ENCODE data around the gene KIAA1958. TPM values are rescaled to one million over a fixed set of nuclear protein-coding genes. Genes with fewer than 3 reads are reported as not detected.
"Not testable (repeated sequence)": the region's sequence is repeated elsewhere in the genome, so short reads cannot be mapped to it uniquely, and the experiment has no call there.

KIAA1958 gene
- total RNA-seq, 1 donor from 2014 or later: 14.2 TPM

- DNase-seq: no peak
- H3K36me3 ChIP-seq: no peaks in the 10 kb centered on the region
- no peak overlapping the region for H3K27ac ChIP-seq
- ATAC-seq: no peak
- H3K4me3 ChIP-seq: no peak overlapping the region
- no peaks in the 10 kb centered on the region for H3K27me3 ChIP-seq
- no peak for TF ChIP-seq CTCF (IDR thresholded peaks at IDR 0.05)
- H3K9me3 ChIP-seq: no peaks in the 10 kb centered on the region
- H3K4me1 ChIP-seq: no peaks in the 10 kb centered on the region
- intact Hi-C loops (cut with DNase I): no loop called here
These were observed 19.0 kb downstream of the KIAA1958 start for GRCh38 chr9:112505607-112506006.

GRCh38 chr9:112506571-112506970, 19.9 kb downstream of the KIAA1958 start:
- DNase-seq: no peak
- no peak overlapping the region for H3K27ac ChIP-seq
- TF ChIP-seq CTCF (IDR thresholded peaks at IDR 0.05): no peak
- ATAC-seq: no peak
- intact Hi-C loops (cut with DNase I): no loop called here
- H3K9me3 ChIP-seq: no peaks in the 10 kb centered on the region
- H3K36me3 ChIP-seq: no peaks in the 10 kb centered on the region
- H3K4me3 ChIP-seq: no peak overlapping the region
- H3K4me1 ChIP-seq: no peaks in the 10 kb centered on the region
- H3K27me3 ChIP-seq: no peaks in the 10 kb centered on the region

- no peak for ATAC-seq
- intact Hi-C loops (cut with DNase I): no loop called here
- Histone ChIP-seq H3K4me3 (no peak overlapping the region), H3K27ac (no peak overlapping the region), H3K9me3 (no peaks in the 10 kb centered on the region), H3K36me3 (no peaks in the 10 kb centered on the region), H3K4me1 (no peaks in the 10 kb centered on the region), H3K27me3 (no peaks in the 10 kb centered on the region)
- DNase-seq: no peak
- TF ChIP-seq CTCF (IDR thresholded peaks at IDR 0.05): no peak
These were observed 20.5 kb downstream of the KIAA1958 start for GRCh38 chr9:112507001-112507680.

GRCh38 chr9:112508377-112508776, 21.8 kb downstream of the KIAA1958 start:
- H3K4me1 ChIP-seq: no peaks in the 10 kb centered on the region
- H3K27me3 ChIP-seq: no peaks in the 10 kb centered on the region
- DNase-seq (no peak), ATAC-seq (no peak)
- H3K4me3 ChIP-seq: no peak overlapping the region
- H3K36me3 ChIP-seq: no peaks in the 10 kb centered on the region
- H3K9me3 ChIP-seq: no peaks in the 10 kb centered on the region
- no peak overlapping the region for H3K27ac ChIP-seq
- intact Hi-C loops (cut with DNase I): no loop called here
- no peak for TF ChIP-seq CTCF (IDR thresholded peaks at IDR 0.05)

- H3K4me3 ChIP-seq; DNase-seq; H3K9me3 ChIP-seq; intact Hi-C loops (cut with DNase I); H3K27ac ChIP-seq; H3K36me3 ChIP-seq; ATAC-seq; H3K4me1 ChIP-seq; H3K27me3 ChIP-seq: not testable (repeated sequence)
These were observed 25.8 kb downstream of the KIAA1958 start for GRCh38 chr9:112512377-112512776.

GRCh38 chr9:112516769-112517168, 30.1 kb downstream of the KIAA1958 start:
- Histone ChIP-seq H3K9me3 (no peaks in the 10 kb centered on the region), H3K27me3 (no peaks in the 10 kb centered on the region), H3K27ac (no peak overlapping the region), H3K36me3 (no peaks in the 10 kb centered on the region), H3K4me3 (no peak overlapping the region), H3K4me1 (no peaks in the 10 kb centered on the region)
- intact Hi-C loops (cut with DNase I): no loop called here
- TF ChIP-seq CTCF (IDR thresholded peaks at IDR 0.05): no peak
- ATAC-seq (no peak), DNase-seq (no peak)
